NCI-H748 treated with DMSO at 0.1 percent for 48 hours (cell line): ENCODE results near the gene MRPL32.

ENCODE experiments used
- DNase-seq: peaks from one replicate; lab custom pipeline; 2025; lab: John Stamatoyannopoulos, UW

The MRPL32 gene

DNA sequence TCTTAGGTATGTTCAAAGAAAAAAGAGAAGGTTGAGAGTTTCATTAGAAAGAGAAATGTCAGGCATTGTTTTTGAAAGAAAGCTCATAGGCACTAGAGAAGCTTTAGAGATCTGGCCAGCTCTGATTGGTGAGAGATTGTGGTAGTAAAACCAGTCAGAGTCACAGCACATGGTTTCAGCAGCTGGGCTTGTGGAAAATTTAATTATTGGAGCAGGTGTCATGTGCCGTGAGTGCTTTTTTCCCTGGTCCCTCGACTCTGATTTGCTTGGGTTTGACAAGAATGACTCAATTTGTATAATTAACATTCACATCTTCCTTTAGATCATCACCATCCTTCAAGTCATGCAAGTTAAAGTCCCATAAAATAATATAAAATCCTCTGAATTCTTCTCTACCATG lies 35.2 kb downstream of the MRPL32 start:
- no peak for DNase-seq

DNA sequence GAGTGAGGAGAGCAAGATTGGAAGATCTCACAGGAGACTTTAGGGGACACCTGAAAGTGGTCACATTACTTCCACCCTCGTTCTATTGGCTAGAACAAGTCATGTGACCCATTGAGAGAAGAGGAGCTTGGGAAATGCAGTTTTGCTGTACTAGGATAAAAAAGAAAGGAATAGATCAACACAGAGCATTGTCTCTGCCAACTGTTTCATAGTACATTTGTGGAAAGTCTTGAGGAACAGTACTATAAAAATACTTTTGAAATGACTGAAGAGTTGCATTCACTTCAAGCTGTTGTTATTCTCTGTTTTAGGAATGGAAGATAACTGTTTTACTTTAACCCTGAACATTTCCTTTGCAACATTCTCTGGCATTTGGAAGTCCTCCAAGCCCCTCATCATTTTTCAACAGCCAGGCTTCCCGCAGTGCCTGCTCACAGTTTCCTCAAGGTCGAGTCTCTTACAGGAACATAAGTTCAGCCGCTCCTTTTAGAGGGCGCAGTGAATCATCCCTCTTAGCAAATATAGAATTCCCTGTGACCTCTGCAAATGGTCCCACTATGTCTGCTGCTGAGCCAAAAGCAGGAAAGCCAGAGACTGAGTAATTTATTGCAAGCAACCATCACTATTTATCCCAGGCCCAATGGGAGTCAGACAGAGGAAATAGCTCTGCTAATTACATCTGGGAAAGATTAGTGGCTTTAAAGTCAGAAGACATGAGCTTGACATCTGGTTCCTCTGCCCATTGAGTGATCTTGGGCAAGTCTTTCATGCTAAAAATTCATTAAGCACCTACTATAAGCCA lies 40.7 kb downstream of the MRPL32 start:
- DNase-seq, result no peak

DNA sequence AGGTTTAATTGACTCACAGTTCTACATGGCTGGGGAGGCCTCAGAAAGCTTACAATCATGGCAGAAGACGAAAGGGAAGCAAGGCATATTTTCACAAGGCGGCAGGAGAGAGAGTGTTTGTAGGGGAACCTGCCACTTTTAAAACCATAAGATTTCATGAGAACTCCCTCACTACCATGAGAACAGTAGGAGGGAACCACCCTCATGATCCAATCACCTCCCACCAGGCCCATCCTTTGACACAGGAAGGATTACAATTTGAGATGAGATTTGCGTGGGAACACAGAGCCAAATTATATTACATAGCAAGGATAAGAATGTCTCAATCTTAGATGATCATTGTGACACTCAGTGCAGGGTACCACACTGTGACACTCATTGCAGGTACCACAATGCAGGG lies 44.2 kb downstream of the MRPL32 start:
- DNase-seq, result no peak

DNA sequence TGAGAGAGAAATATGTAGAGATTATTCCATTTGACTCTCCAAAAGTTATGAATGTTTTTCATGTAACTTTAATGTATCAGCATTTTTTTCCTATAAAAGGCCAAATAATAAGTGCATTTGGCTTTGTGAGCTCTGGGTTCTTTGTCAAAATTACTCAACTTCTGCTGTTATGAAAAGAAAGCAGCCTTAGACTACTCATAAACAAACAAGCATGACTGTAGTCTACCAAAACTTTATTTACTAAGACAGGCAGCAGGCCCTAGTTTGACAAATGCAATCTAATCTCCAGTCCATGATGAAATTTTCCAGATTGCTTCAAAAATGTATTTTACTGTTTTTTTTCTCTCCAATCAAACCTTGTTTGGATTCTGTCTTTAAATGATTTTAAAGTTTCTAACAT lies 46.3 kb downstream of the MRPL32 start:
- no peak for DNase-seq

DNA sequence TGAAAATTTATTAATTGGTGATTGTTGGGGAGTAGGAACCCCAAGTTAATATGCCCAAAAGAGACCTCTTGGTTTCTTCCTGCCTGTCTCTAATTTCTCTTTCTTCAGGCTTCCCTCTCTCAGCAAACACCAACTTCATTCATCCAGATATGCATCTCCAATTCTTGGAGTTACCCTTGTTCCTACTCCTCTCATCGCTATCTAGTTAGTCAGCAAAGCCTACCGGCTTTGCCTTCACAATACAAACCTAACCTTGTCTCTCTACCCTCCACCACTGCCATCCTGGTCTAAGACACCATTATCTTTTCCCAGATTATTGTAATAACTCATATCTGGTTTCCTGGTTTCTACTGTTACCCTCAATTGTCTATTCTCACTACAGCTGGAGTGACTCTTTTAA lies 47.9 kb downstream of the MRPL32 start:
- no peak for DNase-seq

DNA sequence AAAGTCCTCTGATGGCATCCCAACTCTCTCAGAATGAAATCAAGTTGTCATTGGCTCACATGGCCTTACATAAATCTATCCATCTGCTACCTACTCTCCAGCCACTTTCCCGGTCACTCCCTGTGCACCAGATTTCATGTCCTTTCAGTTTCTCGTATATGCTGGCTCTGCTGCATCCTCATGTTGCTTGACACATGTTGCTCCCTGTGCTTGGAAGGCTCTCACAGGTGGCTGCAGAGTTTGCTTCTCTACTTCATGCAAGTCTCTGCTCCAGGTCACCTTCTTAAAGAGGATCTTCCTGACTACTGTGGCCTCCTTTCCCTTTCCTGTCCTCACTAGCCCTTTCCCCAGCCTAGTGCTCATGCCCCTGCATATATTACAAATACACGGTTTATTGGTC lies 48.3 kb downstream of the MRPL32 start:
- no peak for DNase-seq

DNA sequence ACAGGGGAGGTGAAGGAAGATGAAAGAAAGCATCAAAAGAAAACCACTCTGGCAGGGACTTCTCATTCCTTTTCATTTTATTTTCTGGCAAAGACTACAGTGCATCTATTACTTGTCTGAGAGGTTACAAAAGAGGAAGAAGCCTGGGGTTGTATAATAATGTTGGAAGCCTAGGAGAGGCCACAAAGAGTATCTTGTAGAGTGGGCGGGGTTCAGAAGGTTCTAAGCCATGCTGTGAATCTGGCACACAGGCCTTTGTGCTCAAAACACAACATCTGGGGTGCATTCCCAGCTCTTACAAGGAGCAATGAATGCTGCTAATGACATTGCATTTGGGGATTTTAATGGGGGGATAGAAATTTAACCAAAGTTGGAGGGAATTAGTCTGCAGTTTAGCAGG lies 49.4 kb downstream of the MRPL32 start:
- DNase-seq, result no peak

DNA sequence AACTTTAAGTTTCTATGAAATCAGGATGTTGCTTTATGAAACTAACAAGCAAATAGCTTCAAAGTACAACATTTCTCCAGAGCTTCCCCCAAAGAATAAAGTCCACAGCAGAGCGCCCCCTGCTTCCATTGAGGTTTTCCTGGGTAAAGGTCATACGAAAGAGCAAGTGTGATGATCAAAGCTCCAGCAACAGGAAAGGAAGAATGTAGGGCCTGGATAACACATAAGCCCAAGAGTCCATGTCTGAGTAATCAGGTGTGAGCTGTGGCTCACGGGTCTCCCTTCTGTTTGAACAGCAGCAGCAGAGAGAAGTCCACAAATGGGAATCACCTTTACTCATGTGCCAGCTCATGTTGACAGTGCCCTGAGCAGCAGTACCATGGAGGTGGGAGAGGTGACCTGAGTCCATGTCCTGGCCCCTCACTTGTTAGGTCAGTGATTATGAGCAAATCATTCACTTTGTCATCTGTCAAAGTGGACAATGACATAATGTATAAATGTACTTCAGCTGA lies 50.5 kb downstream of the MRPL32 start:
- no peak for DNase-seq

DNA sequence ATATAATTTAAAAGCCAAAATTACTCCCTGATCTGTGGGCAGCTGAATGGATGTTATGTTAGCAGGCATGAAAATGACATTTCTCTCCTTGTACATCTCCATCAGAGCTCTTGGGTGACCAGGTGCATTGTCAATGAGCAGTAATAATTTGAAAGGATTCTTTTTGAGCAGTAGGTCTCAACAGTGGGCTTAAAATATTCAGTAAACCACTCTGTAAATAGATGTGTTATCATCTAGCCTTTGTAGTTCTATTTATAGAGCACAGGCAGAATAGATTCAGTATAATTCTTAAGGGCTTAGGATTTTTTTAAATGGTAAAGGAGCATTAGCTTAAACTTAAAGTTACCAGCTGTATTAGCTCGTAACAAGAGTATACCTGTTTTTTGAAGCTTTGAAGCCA lies 52.0 kb downstream of the MRPL32 start:
- no peak for DNase-seq

DNA sequence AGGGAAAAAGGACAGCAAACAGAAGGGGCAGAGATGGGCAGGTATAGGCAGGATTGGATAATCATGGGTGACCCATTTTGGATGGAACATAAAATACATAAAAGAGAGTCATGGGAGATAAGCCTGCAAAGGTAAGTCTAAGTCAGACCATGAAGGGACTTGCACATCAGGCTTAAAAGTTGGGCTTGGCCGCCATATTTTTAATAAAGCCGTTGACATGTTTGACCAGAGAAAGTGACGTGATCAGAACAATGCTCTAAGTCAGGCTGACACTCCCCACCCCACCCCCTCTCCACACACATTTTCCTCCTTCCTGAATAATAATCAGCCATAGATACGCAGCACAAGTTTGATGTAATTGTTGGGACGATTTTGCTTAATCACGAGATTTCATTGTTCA lies 54.0 kb downstream of the MRPL32 start:
- no peak for DNase-seq

DNA sequence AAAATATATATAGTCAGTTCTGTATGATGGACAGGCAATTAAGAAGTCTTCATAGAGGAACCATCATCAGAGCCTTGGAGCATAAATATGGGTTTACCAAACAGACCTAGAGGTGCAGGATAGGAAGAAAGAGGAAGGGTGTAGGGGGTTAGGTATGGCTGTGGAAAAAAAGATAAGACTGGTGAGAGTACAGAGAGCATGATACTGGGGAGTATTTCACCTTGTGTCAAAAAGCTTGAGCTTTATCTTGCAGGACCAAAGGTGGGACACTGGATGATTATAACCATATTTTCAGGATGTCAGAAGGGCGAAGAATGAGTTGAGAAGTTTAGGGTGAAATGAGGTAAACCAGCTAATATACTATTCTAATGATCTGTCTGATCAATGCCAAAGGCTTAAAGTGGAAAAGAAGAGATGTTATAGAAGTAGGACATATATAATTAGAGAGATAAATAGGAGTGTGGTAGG lies 54.6 kb downstream of the MRPL32 start:
- no peak for DNase-seq
